Neuronal stem cell (in vitro differentiated cells): Measurements from ENCODE around the gene PARP8.
"Not testable (repeated sequence)": the region's sequence is repeated elsewhere in the genome, so short reads cannot be mapped to it uniquely, and the experiment has no call there.

ENCODE experiments used
- DNase-seq: peaks from one replicate; pipeline ENCODE4 v3.0.0-alpha.2; 2013; ENCODE audit warnings: low spot score
- H2AFZ ChIP-seq: one replicate; pipeline ENCODE4 v1.6.1; 2013; ENCODE audit warnings: mild to moderate bottlenecking, low read length, inconsistent platforms
- H2AK5ac ChIP-seq: 2 replicates; pipeline ENCODE4 v1.6.1; 2013; ENCODE audit warnings: low read depth, mild to moderate bottlenecking, inconsistent platforms, low read length, moderate library complexity, mixed read lengths
- H2BK120ac ChIP-seq: 2 replicates; pipeline ENCODE4 v1.6.1; 2013; ENCODE audit warnings: low read depth, mild to moderate bottlenecking, inconsistent platforms, low read length, moderate library complexity, mixed read lengths
- H2BK12ac ChIP-seq: one replicate; pipeline ENCODE4 v1.6.1; 2013; ENCODE audit warnings: low read length, inconsistent platforms
- H2BK15ac ChIP-seq: 2 replicates; pipeline ENCODE4 v1.6.1; 2013; ENCODE audit warnings: mild to moderate bottlenecking, low read length, inconsistent platforms, mixed read lengths
- H2BK5ac ChIP-seq: one replicate; pipeline ENCODE4 v1.6.1; 2013; ENCODE audit warnings: inconsistent platforms, mild to moderate bottlenecking, low read length, moderate library complexity
- H3K14ac ChIP-seq: one replicate; pipeline ENCODE4 v1.6.1; 2013; ENCODE audit warnings: low read length, inconsistent platforms
- H3K18ac ChIP-seq: 2 replicates; pipeline ENCODE4 v1.6.1; 2013; ENCODE audit warnings: low read length, inconsistent platforms
- H3K23ac ChIP-seq: 2 replicates; pipeline ENCODE4 v1.6.1; 2013; ENCODE audit warnings: low read depth, mild to moderate bottlenecking, mixed read lengths, low read length, inconsistent platforms; ENCODE audit not compliant: poor library complexity
- H3K27ac ChIP-seq: replicated peaks from 3 replicates; pipeline ENCODE4 v1.5.1; 2013; ENCODE audit warnings: low read length, inconsistent platforms
- H3K27me3 ChIP-seq, 3 experiments: 2 replicates each; pipeline ENCODE4 v1.6.1; 2013; ENCODE audit warnings: low read length in 3 of 3, mild to moderate bottlenecking in 2 of 3, inconsistent platforms in 1 of 3, low read depth in 1 of 3, mixed read lengths in 1 of 3, moderate library complexity in 1 of 3; ENCODE audit not compliant: control insufficient read depth in 3 of 3, insufficient read depth in 3 of 3
- H3K36me3 ChIP-seq, 2 donors: replicated peaks in 1 of 2; 2 replicates each; pipeline ENCODE4 v1.6.1; 2013; ENCODE audit warnings: low read length in 2 of 2; ENCODE audit not compliant: control insufficient read depth in 2 of 2, insufficient read depth in 2 of 2
- H3K4ac ChIP-seq: 2 replicates; pipeline ENCODE4 v1.6.1; 2013; ENCODE audit warnings: inconsistent platforms, mild to moderate bottlenecking, low read length, moderate library complexity
- H3K4me1 ChIP-seq, 2 donors: 1 replicate in 1 of 2; 2 replicates in 1 of 2; pipeline ENCODE4 v1.6.1; 2013; ENCODE audit warnings: low read length in 2 of 2, low read depth in 1 of 2; ENCODE audit not compliant: control insufficient read depth in 2 of 2, insufficient read depth in 1 of 2
- H3K4me2 ChIP-seq: one replicate; pipeline ENCODE4 v1.6.1; 2013; ENCODE audit warnings: mild to moderate bottlenecking, low read length, inconsistent platforms; ENCODE audit not compliant: insufficient read depth, poor library complexity, severe bottlenecking
- H3K4me3 ChIP-seq, 2 donors: 2 replicates each; pipeline ENCODE4 v1.5.1; 2013; ENCODE audit warnings: low read length in 2 of 2, mild to moderate bottlenecking in 2 of 2, inconsistent platforms in 1 of 2, moderate library complexity in 1 of 2
- H3K79me1 ChIP-seq: one replicate; pipeline ENCODE4 v1.6.1; 2013; ENCODE audit warnings: low read depth, mild to moderate bottlenecking, inconsistent platforms, low read length, moderate library complexity
- H3K9ac ChIP-seq: one replicate; pipeline ENCODE4 v1.6.1; 2013; ENCODE audit warnings: mild to moderate bottlenecking, low read depth, low read length, inconsistent platforms; ENCODE audit not compliant: poor library complexity
- H3K9me3 ChIP-seq, 2 donors: replicated peaks in 1 of 2; 2 replicates each; pipeline versions ENCODE3 to v1.6.1; 2013; ENCODE audit warnings: low read length in 2 of 2, mild to moderate bottlenecking in 2 of 2, inconsistent platforms in 1 of 2, low read depth in 1 of 2, mixed read lengths in 1 of 2, moderate library complexity in 1 of 2; ENCODE audit not compliant: control insufficient read depth in 2 of 2, insufficient read depth in 1 of 2
- H4K8ac ChIP-seq: one replicate; pipeline ENCODE4 v1.6.1; 2013; ENCODE audit warnings: low read depth, mild to moderate bottlenecking, inconsistent platforms, low read length, moderate library complexity
- H4K91ac ChIP-seq: one replicate; pipeline ENCODE4 v1.6.1; 2013; ENCODE audit warnings: low read length, low read depth, mild to moderate bottlenecking, inconsistent platforms; ENCODE audit not compliant: poor library complexity
- WGBS, 2 donors: extraction: QIAGEN DNeasy Blood & Tissue Kit; methylation state at CpG; one replicate each; pipeline ENCODE4 v1.1.7; 2013; ENCODE audit warnings: missing lambda C conversion rate in 2 of 2, mixed read lengths in 1 of 2; ENCODE audit not compliant: insufficient read length in 2 of 2, insufficient replicate concordance in 1 of 2; ENCODE audit errors: extremely low coverage in 2 of 2; 5-methylcytosine and 5-hydroxymethylcytosine counted together

The PARP8 gene

DNA sequence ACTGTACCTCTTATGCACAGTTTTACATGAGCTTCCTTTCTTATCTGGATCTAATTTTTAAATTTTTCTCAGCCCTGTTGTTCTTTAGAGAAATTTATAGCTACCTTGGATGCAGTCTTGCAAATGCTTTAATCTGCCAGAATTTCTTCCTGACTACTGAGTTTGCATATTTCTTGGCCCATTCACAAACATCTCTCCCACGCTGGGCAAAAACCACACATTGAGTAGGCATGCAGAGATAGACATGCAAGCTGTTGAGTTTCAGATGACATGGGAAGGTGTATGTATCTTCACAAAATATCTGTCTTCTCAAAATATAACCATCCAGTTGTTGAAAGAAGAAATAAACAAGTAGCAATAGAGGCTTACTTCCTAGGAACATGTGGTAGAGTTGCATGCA, 101.2 kb downstream of the PARP8 start:
- H4K91ac ChIP-seq, result no peak overlapping the region
- H2BK120ac ChIP-seq, result no peak overlapping the region
- H3K4me2 ChIP-seq, result no peak overlapping the region
- H3K4me3 ChIP-seq, result no peak overlapping the region
- no peak overlapping the region for H2BK12ac ChIP-seq
- WGBS, 2 donors, result no CpG with 5 or more reads among the region's 1 CpG
- H3K79me1 ChIP-seq, result no peaks in the 10 kb centered on the region
- no peak overlapping the region for H3K18ac ChIP-seq
- no peak overlapping the region for H2BK15ac ChIP-seq
- no peak for DNase-seq
- H4K8ac ChIP-seq, result no peak overlapping the region
- H3K36me3 ChIP-seq, result peaks cover 0 to 25% of the 10 kb centered on the region in 2 donors
- H2BK5ac ChIP-seq, result no peak overlapping the region
- no peak overlapping the region for H2AK5ac ChIP-seq
- no peaks in the 10 kb centered on the region for H3K27me3 ChIP-seq
- H3K14ac ChIP-seq, result no peak overlapping the region
- peaks cover 0 to 3% of the 10 kb centered on the region in 2 donors for H3K9me3 ChIP-seq
- H3K4ac ChIP-seq, result no peak overlapping the region
- H3K9ac ChIP-seq, result no peak overlapping the region
- H3K4me1 ChIP-seq, result peaks cover 2 to 7% of the 10 kb centered on the region in 2 donors
- no peak overlapping the region for H2AFZ ChIP-seq
- H3K27ac ChIP-seq, result no peak overlapping the region
- H3K23ac ChIP-seq, result no peak overlapping the region

DNA sequence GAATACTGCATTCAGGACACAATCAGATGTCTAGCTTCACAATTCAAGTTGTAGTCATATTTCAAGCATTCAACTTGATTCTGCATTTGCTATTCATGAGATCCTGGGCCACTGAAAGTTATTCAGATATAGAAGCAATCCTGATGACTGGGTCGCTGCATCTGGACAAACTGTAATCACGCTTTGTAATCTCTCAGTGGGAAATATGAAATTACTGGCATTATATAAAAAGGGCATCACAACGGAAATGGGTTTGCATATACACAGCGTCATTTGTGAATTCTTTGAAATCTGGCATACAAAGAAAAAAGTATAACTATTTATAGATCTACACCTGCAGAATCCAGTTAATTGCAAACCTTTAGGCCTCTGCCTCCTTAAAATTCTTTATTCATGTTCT, 102.2 kb downstream of the PARP8 start:
- H3K4ac ChIP-seq, result no peak overlapping the region
- no peak overlapping the region for H2BK15ac ChIP-seq
- H3K4me1 ChIP-seq, result peaks cover 2 to 7% of the 10 kb centered on the region in 2 donors
- H3K14ac ChIP-seq, result no peak overlapping the region
- no peak overlapping the region for H3K27ac ChIP-seq
- H3K9me3 ChIP-seq, result peaks cover 0 to 13% of the 10 kb centered on the region in 2 donors
- no peak overlapping the region for H2AK5ac ChIP-seq
- peaks cover 0 to 14% of the 10 kb centered on the region in 2 donors for H3K36me3 ChIP-seq
- no peak overlapping the region for H2BK12ac ChIP-seq
- H3K23ac ChIP-seq, result no peak overlapping the region
- no peak overlapping the region for H4K91ac ChIP-seq
- WGBS, 2 donors, result no CpG with 5 or more reads among the region's 4 CpGs
- H2BK5ac ChIP-seq, result no peak overlapping the region
- no peak overlapping the region for H4K8ac ChIP-seq
- H3K79me1 ChIP-seq, result no peaks in the 10 kb centered on the region
- H3K27me3 ChIP-seq, result no peaks in the 10 kb centered on the region
- H3K9ac ChIP-seq, result no peak overlapping the region
- no peak overlapping the region for H3K4me3 ChIP-seq
- H3K4me2 ChIP-seq, result no peak overlapping the region
- H3K18ac ChIP-seq, result no peak overlapping the region
- DNase-seq, result no peak
- no peak overlapping the region for H2BK120ac ChIP-seq
- no peak overlapping the region for H2AFZ ChIP-seq

GRCh38 chr5:50770441-50770840, 104.0 kb downstream of the PARP8 start:
- Histone ChIP-seq H2BK15ac (no peak overlapping the region), H3K18ac (no peak overlapping the region), H3K9me3 (peaks cover 0 to 14% of the 10 kb centered on the region in 2 donors), H4K91ac (no peak overlapping the region), H3K27me3 (no peaks in the 10 kb centered on the region), H4K8ac (no peak overlapping the region), H2AFZ (no peak overlapping the region), H3K4me3 (no peak overlapping the region), H3K9ac (no peak overlapping the region), H3K14ac (no peak overlapping the region), H2AK5ac (no peak overlapping the region), H3K27ac (no peak overlapping the region), H2BK5ac (no peak overlapping the region), H2BK12ac (no peak overlapping the region), H3K79me1 (no peaks in the 10 kb centered on the region), H2BK120ac (no peak overlapping the region), H3K4me1 (peaks cover 0 to 2% of the 10 kb centered on the region in 2 donors), H3K36me3 (peaks cover 0 to 11% of the 10 kb centered on the region in 2 donors), H3K23ac (no peak overlapping the region), H3K4me2 (no peak overlapping the region), H3K4ac (no peak overlapping the region)
- no peak for DNase-seq
- WGBS, 2 donors, result no CpG with 5 or more reads among the region's 3 CpGs

- H3K4me2 ChIP-seq, H3K18ac ChIP-seq, H2AK5ac ChIP-seq, H4K8ac ChIP-seq, DNase-seq, H2BK15ac ChIP-seq, H4K91ac ChIP-seq, H2BK5ac ChIP-seq, H3K27ac ChIP-seq, H2BK120ac ChIP-seq, H3K4me1 ChIP-seq, H3K14ac ChIP-seq, H3K4me3 ChIP-seq, H2BK12ac ChIP-seq, H3K23ac ChIP-seq, H3K9ac ChIP-seq, H3K27me3 ChIP-seq, H3K79me1 ChIP-seq, H3K4ac ChIP-seq, H2AFZ ChIP-seq: not testable (repeated sequence)
- Histone ChIP-seq H3K36me3 (peaks cover 2 to 16% of the 10 kb centered on the region in 2 donors), H3K9me3 (peaks cover 0 to 18% of the 10 kb centered on the region in 2 donors)
- WGBS, 2 donors, result no CpG with 5 or more reads among the region's 51 CpGs
These were observed 108.2 kb downstream of the PARP8 start for GRCh38 chr5:50774446-50775175.
